Hematopoietic multipotent progenitor cell treated with erythropoietin and hydrocortisone succinate and interleukin-3 and kit ligand, for 4 days (in vitro differentiated cells): ENCODE measurements around the gene TEKTIP1.

ENCODE experiments used
- DNase-seq: peaks from one replicate; pipeline ENCODE4 v3.0.0-alpha.2; 2015

TEKTIP1 gene

DNA sequence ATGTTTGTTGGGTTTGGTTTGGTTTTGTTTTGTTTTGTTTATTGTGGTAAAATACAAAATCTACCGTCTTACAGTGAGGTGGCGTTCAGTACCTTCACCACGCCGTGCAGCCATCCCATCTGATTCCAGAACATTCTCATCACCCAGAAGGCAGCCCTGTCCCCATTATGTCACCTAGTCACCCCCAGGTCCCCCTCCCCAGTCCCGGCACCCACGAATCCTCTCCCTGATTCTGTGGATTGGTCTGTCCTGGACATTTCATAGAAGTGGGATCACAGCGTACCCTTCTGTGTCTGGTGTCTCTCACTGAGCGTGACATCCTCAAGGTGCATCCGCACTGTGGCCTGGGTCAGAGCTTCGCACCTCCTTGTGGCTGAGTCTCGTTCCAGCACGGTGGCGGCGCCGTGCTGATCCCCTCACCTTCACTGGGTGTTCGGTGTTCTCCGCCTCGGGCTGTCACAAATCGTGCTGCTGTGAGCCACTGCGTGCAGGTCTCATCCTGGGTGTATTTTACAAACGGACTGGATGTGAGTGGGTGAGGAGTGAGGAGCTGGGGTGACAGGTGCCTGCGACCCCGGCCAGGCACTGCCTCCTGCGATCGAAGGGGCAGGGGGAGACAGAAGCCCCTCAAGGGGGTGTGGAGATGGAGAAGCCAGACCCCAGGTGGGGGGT is 580 bp upstream of the TEKTIP1 start:
- no peak for DNase-seq

GRCh38 chr19:3539756-3540118 is 763 bp downstream of the TEKTIP1 start:
- DNase-seq, result no peak

- DNase-seq, result no peak
Measured at GRCh38 chr19:3543150-3544057, 4.4 kb downstream of the TEKTIP1 start.

DNA sequence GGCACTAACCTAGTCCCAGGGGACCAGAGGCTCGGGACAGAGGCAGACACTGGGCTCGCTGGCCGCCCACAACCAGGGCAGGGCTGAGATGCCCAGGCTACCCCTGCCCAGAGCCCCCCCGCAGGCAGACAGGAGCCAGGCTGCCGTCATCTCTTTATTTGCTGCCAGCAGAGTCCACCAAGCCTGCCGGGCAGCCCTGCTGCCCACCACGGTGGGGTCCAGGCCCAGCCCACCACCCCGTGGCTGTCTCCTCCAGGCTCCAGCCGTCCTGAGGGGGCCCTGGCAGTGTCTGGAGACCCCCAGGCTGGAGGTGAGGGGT is 5.0 kb downstream of the TEKTIP1 start:
- no peak for DNase-seq

GRCh38 chr19:3544742-3545668 is 6.0 kb downstream of the TEKTIP1 start:
- peak; percentile 79 for DNase-seq

DNA sequence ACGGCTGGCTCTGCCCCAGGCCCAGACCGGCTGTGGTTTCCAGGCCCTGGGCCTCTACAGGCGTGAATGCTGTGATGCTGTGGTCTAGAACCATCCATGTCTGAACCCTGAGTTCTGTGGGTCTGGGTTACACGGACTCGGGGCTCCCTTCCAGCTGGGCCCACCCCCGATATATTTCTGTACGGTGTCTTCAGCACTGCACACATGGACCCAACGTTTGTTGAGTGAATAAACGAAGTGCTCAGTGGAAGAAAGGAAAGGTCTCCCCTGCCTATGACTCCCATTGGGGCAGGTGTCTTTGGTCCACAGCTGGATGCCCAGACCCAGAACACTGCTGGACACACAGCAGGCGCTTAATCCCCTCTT is 6.7 kb downstream of the TEKTIP1 start:
- DNase-seq, result no peak

- no peak for DNase-seq
Measured at GRCh38 chr19:3546119-3546518, 7.1 kb downstream of the TEKTIP1 start.

DNA sequence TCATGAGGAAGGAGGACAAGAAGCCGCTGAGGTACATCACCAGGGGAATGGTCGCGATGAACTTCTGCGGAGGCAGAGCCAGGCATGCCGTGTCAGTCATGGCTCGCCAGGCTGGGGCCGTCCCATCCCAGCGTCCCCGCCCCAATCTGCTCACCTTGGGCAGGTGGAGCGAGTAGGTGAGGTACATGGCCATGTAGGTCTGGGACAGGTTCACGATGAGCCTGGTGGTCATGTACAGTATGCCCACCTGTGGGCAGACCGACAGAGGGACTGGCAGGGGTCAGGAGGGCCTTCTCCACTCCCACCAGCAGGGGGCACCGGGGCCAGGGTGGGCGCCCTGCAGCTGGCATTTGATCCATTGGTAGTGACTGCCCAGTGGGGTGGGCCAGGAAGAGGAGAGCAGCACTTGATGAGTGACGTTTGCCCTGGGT is 8.3 kb downstream of the TEKTIP1 start:
- DNase-seq, result peak; percentile 63

DNA sequence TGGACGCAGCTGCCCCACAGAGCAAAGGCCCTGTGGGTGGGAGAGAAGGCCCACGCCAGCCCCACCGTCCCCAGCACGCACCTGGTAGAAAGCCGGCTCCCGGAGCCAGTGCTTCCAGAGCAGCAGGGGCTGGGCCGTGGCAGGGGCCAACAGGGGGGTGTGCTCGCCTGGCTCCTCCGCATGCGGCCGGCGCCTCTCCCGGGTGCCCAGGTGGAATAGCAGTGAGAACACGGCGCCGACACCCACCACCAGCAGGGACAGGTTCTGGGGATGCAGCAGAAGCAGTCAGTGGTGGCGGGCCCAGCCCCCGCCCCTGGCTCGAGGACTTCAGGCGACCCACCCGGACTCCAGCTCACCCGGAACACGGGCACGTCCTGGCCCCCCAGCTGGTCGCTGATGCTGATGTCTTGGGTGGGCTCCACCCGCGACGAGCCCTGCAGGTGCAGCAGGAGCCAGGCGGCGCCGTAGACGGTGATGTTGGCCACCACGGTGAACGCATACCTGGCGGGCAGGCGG is 8.9 kb downstream of the TEKTIP1 start:
- DNase-seq, result no peak

GRCh38 chr19:3548606-3549005 is 9.6 kb downstream of the TEKTIP1 start:
- peak; percentile 73 for DNase-seq

DNA sequence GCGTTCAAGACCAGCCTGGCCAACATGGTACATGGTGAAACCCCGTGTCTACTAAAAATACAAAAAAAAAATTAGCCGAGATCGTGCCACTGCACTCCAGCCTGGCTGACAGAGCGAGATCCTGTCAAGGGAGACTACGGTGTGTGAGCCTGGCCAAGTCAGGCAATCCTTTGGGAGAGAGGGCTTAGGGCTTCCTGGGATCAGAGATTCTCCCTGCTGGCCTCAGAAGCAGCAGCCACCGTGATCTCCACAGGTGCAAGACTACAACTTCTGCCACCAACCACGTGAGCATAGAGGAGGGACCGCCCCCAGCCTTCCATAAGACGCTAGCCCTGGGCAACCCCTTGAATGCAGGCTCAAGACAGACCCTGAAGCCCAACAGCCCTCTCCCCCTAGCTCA is 10.8 kb downstream of the TEKTIP1 start:
- DNase-seq, result no peak

DNA sequence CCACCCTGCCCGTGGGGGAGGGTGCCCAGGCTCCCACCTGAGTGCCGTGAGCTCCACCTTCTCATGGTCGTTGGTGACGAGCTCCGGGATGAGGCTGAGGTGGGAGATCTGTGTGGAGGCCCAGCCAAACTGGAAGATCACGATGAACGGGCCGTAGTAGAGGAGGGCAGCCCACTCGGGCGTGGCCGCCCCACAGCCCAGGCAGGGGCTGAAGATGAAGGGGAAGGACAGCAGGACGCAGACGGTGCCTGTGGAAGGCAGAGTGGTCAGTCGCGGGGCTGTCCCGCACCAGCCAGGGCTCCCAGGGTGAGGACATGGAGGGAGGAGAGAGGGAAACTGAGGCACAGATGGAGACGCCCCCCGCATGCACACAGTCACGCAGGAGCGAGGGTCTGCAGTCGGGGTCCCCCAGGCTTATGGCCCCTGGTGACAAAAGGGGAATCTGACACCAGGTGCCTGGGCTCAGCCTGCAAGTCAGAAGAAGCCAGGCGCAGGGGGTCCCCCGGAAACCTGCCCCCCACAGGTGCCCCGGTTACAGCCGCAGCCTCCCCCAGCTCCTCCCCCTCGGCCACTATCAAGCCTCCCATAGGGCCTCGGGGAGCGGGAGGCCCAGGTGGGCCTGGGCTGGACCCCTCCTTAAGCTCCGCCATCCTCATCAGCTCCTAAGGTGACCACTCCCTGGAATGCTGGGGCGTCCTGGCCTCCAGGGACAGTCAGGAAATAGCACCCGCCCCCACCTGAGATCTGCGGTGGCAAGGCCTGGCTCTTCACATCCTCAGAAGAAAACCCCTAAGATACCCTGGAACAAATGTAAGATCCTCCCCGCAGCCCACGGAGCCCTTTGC is 12.2 kb downstream of the TEKTIP1 start:
- DNase-seq, result no peak

- DNase-seq, result no peak
Measured at GRCh38 chr19:3551792-3552095, 12.8 kb downstream of the TEKTIP1 start.

- peak; percentile 55 for DNase-seq
Measured at GRCh38 chr19:3554254-3555083, 15.5 kb downstream of the TEKTIP1 start.

- DNase-seq, result no peak
Measured at GRCh38 chr19:3555653-3556422, 16.9 kb downstream of the TEKTIP1 start.

GRCh38 chr19:3556423-3556977 is 17.5 kb downstream of the TEKTIP1 start:
- no peak for DNase-seq

DNA sequence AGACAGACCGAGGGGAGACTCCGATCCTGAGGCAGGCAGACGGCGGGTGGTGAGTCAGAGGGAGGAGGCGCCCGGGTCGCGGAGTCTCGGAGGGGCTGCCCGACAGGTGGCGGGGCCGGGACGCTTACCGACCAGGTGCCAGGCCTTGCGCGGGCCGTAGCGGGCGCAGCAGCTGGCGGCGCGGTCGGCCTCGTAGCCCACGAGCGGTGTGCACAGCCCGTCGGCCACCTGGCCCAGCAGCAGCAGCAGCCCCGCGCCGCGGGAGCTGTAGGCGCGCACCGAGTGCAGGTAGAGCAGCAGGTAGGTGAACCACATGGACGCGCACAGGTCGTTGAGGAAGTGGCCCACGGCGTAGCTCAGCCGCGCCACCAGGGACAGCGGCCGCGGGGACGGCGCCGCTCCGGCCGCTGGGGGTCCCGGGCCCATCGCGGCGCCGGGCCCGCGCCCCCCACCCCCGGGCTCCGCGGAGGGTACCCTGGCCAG is 18.0 kb downstream of the TEKTIP1 start:
- peak; percentile 58 for DNase-seq

DNA sequence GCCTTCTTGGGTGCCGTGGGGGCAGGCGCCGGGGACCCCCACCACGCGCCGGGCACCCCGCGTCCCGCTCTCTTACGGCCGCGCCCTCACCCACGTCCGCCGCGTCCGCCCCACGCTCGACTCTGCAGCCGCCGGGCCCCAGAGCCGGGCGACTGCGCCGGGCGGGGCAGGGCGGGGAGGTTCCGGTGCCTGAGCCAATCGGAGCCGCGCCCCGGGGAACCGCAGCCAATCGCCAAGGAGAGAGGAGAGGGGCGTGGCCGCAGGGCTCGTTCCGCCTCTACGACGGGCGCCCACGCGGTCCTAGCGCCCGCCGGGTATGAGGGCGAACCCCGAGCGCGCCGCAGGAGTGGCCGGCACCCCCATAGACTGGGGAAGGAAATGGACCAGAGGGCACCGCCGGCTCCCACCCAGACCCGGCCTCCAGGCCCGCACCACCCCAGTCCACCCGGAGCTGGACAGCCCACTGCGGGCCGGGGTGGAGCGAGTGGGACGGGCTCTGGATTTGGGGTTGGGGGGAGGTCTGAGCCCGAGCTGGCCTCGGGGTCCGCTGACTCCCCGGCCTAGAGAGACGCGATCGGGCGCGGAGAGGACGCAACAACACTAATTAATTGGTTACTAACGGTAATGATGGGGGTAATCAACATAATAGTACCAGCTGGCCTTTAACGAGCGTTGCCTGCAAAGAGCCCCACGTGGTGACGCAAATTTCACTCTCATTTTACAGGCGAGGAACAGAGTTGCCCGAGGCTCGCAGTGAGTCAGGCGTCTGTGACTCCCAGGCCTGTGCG is 18.7 kb downstream of the TEKTIP1 start, which contains the start of gene MFSD12:
MFSD12 (minus strand) TSS at position 126 of the 788 bp plus-strand sequence. CDS start 183 bp downstream, outside the sequence.
- DNase-seq, result peak; percentile 98
